ENCODE measurements around the gene GHDC.

DNA sequence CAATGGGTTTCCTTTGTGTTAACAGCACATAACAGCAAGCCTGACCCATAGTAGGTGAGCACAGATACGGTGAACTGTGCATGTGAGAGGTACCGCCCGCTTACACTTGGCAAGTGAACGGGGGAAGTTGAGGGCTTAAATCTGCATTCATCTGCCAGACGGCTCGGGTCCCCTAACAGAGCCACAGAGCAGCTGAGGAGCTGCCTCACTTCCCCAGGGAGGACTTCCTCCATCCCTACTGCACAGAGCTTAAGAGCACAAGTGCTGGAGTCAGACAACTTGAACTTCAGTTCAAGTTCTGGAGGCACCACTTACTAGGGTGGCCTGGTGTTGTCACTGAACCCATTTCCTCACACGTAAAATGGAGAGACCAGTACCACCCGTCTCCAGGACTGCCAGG is 52.9 kb downstream of the GHDC start:
- TF ChIP-seq, protein P1, sequence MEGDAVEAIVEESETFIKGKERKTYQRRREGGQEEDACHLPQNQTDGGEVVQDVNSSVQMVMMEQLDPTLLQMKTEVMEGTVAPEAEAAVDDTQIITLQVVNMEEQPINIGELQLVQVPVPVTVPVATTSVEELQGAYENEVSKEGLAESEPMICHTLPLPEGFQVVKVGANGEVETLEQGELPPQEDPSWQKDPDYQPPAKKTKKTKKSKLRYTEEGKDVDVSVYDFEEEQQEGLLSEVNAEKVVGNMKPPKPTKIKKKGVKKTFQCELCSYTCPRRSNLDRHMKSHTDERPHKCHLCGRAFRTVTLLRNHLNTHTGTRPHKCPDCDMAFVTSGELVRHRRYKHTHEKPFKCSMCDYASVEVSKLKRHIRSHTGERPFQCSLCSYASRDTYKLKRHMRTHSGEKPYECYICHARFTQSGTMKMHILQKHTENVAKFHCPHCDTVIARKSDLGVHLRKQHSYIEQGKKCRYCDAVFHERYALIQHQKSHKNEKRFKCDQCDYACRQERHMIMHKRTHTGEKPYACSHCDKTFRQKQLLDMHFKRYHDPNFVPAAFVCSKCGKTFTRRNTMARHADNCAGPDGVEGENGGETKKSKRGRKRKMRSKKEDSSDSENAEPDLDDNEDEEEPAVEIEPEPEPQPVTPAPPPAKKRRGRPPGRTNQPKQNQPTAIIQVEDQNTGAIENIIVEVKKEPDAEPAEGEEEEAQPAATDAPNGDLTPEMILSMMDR (IDR thresholded peaks at IDR 0.05): no peak
- no peak for TF ChIP-seq EP300 (IDR thresholded peaks at IDR 0.05; ENCODE audit: low read depth)

Data from transverse colon (tissue), 3 donors.